Measurements from ENCODE around the gene FNDC3B.

DNA sequence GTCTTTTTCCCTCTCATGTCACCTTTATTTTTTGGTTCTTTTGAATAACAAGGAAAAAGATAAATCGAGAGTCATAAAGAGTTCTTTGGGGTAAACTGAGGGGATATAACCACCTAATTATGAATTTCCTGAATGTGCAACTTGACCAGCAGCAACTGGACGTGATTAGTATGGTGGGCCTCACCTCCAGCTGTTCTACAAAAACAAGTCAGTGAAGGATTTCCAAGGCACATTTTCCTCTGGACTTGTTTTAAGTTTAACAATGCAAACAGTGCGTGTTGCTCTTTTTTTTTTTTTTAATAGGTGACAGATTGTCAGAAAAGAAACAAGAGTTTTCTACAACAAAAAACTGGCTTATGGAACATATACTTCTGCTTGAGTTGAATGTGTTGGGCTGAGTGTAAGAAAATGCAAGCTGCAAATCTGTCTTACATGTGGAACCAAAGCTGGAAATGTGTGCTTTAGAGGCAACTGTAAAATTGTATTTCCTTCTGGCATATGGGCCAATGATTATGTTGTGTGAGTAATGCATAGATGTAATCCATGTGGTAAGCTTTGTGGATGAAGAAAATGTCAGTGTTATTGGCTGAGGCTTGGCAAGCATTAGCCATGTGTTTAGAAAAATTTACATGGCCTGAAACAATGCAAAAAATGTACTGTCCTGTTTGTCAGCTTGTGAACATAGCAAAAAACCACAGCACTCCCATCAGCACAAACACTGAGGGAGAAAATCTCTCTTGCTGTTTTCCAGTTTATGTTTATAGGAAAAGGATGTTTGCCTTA lies 44.5 kb upstream of the FNDC3B start:
- TF ChIP-seq POLR2AphosphoS5 (IDR thresholded peaks at IDR 0.05) (no peak), POLR2A (IDR thresholded peaks at IDR 0.05) (no peak), EP300 (IDR thresholded peaks at IDR 0.05) (no peak)
- TF ChIP-seq, protein P1, sequence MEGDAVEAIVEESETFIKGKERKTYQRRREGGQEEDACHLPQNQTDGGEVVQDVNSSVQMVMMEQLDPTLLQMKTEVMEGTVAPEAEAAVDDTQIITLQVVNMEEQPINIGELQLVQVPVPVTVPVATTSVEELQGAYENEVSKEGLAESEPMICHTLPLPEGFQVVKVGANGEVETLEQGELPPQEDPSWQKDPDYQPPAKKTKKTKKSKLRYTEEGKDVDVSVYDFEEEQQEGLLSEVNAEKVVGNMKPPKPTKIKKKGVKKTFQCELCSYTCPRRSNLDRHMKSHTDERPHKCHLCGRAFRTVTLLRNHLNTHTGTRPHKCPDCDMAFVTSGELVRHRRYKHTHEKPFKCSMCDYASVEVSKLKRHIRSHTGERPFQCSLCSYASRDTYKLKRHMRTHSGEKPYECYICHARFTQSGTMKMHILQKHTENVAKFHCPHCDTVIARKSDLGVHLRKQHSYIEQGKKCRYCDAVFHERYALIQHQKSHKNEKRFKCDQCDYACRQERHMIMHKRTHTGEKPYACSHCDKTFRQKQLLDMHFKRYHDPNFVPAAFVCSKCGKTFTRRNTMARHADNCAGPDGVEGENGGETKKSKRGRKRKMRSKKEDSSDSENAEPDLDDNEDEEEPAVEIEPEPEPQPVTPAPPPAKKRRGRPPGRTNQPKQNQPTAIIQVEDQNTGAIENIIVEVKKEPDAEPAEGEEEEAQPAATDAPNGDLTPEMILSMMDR (IDR thresholded peaks at IDR 0.05): no peak

All from suprapubic skin (tissue), 4 donors.